GM12878 (cell line): ENCODE data around the gene KRTAP10-3. TPM values are rescaled to one million over a fixed set of nuclear protein-coding genes. Genes with fewer than 3 reads are reported as not detected.

Experiments
- ATAC-seq: fragments of 200-7000 bp; cut with Tn5 transposase; 3 replicates; pipeline ENCODE4 v1.9.1; 2020; ENCODE audit warnings: mild to moderate bottlenecking, moderate library complexity
- BruUV-seq: library from RNA; stranded (reverse); fragments of 400-500 nt; replicated peaks from 2 replicates; lab custom pipeline; 2021; lab: Mats Ljungman, UMichigan
- CTCF ChIA-PET: fragments of 300-600 bp; sonication (Branson Sonifier 250); formaldehyde crosslinking; extraction: SDS; loops from one replicate; lab custom pipeline; 2021; ENCODE audit warnings: inconsistent platforms; lab: Yijun Ruan, JAX
- POLR2A ChIA-PET: fragments of 350-600 bp; formaldehyde crosslinking; extraction: SDS; loops from one replicate; lab custom pipeline; 2021; ENCODE audit warnings: inconsistent platforms; lab: Charles Lee
- RAD21 ChIA-PET: fragments of 300-600 bp; sonication (Branson Sonifier 250); formaldehyde crosslinking; loops from one replicate; lab custom pipeline; 2023; ENCODE audit warnings: antibody characterized with exemption; ENCODE audit not compliant: unreplicated experiment; lab: Charles Lee
- SMC1A ChIA-PET: fragments of 300-600 bp; sonication (Branson Sonifier 250); formaldehyde crosslinking; loops from one replicate; lab custom pipeline; 2023; ENCODE audit not compliant: unreplicated experiment, uncharacterized antibody; lab: Charles Lee
- DNase-seq: peaks from one replicate; pipeline ENCODE4 v3.0.0-alpha.2; 2011; ENCODE audit warnings: low read depth, low spot score
- FAIRE-seq: peaks from 3 replicates; lab custom pipeline; 2011; peaks lifted over from hg19 to GRCh38; lab: Jason Lieb, UNC
- H2AFZ ChIP-seq: 2 replicates; pipeline ENCODE4 v1.6.0; 2011; ENCODE audit warnings: low read depth, low read length, control low read depth; ENCODE audit not compliant: control insufficient read depth
- H3K27ac ChIP-seq: 2 replicates; pipeline ENCODE4 v1.5.1; 2011; ENCODE audit warnings: control low read depth; ENCODE audit not compliant: control insufficient read depth, insufficient read depth
- H3K27me3 ChIP-seq, 2 experiments: replicated peaks in 1 of 2; 2 replicates each; pipeline versions ENCODE4 v1.6.0 to v1.6.1; 2011; ENCODE audit warnings: low read length in 1 of 2; ENCODE audit not compliant: control insufficient read depth in 2 of 2, insufficient read depth in 2 of 2
- H3K36me3 ChIP-seq, 2 experiments: 2 replicates each; pipeline ENCODE4 v1.5.1; 2011; ENCODE audit warnings: low read length in 1 of 2; ENCODE audit not compliant: control insufficient read depth in 2 of 2, insufficient read depth in 2 of 2
- H3K4me1 ChIP-seq: 2 replicates; pipeline ENCODE4 v1.6.1; 2011; ENCODE audit warnings: mild to moderate bottlenecking, low read length, moderate library complexity, mixed read lengths; ENCODE audit not compliant: control insufficient read depth, insufficient read depth
- H3K4me2 ChIP-seq: 2 replicates; pipeline ENCODE4 v1.6.0; 2011; ENCODE audit warnings: control low read depth; ENCODE audit not compliant: control insufficient read depth, insufficient read depth
- H3K4me3 ChIP-seq: fragments of 200-600 bp; sonication (generic); 2 replicates; pipeline ENCODE4 v1.5.1; 2016
- H3K79me2 ChIP-seq: 2 replicates; pipeline ENCODE4 v1.6.0; 2011; ENCODE audit warnings: low read length; ENCODE audit not compliant: control insufficient read depth, insufficient read depth
- H3K9ac ChIP-seq: 2 replicates; pipeline ENCODE4 v1.8.0; 2011; ENCODE audit warnings: low read length, control low read depth, mixed read lengths; ENCODE audit not compliant: control insufficient read depth, insufficient read depth
- H3K9me3 ChIP-seq: replicated peaks from 3 replicates; pipeline ENCODE4 v1.5.1; 2011; ENCODE audit warnings: mild to moderate bottlenecking, low read length; ENCODE audit not compliant: control insufficient read depth, insufficient read depth
- H4K20me1 ChIP-seq: 2 replicates; pipeline ENCODE4 v1.6.0; 2011; ENCODE audit not compliant: control insufficient read depth, insufficient read depth
- ATF3 ChIP-seq: IDR thresholded peaks from 2 replicates; pipeline ENCODE4 v1.6.1; 2011; ENCODE audit warnings: low read depth, mild to moderate bottlenecking, low read length, moderate library complexity, borderline replicate concordance; ENCODE audit errors: extremely low read depth
- BCLAF1 ChIP-seq: fragments of 450-650 bp; IDR thresholded peaks from 2 replicates; pipeline ENCODE4 v1.6.1; 2017; ENCODE audit warnings: antibody characterized with exemption, mild to moderate bottlenecking, moderate library complexity
- CHD4 ChIP-seq: fragments of 200-600 bp; sonication (generic); IDR thresholded peaks from 2 replicates; pipeline ENCODE4 v1.6.1; 2016; ENCODE audit warnings: mild to moderate bottlenecking
- EGR1 ChIP-seq, 2 experiments: IDR thresholded peaks; 1 replicate in 1 of 2; 2 replicates in 1 of 2; pipeline ENCODE4 v1.6.1; 2011 to 2012; ENCODE audit warnings: low read depth in 2 of 2, low read length in 2 of 2, borderline replicate concordance in 1 of 2, mild to moderate bottlenecking in 1 of 2, moderate library complexity in 1 of 2
- IKZF1 ChIP-seq: fragments of 450-650 bp; conservative IDR thresholded peaks from 2 replicates; pipeline ENCODE4 v1.6.1; 2017; ENCODE audit warnings: antibody characterized with exemption, mild to moderate bottlenecking
- IKZF2 ChIP-seq, 2 experiments: fragments of 450-650 bp; IDR thresholded peaks; 2 replicates each; pipeline ENCODE4 v1.6.1; 2017; ENCODE audit warnings: mild to moderate bottlenecking in 2 of 2, moderate library complexity in 2 of 2
- MAX ChIP-seq: IDR thresholded peaks from 2 replicates; pipeline ENCODE4 v1.6.1; 2012; ENCODE audit warnings: low read depth, low read length, improper control_type of control experiment
- MTA3 ChIP-seq: IDR thresholded peaks from 2 replicates; pipeline ENCODE4 v1.6.1; 2012; ENCODE audit warnings: low read length, inconsistent platforms, borderline replicate concordance
- NRF1 ChIP-seq: conservative IDR thresholded peaks from 2 replicates; pipeline ENCODE4 v1.6.1; 2011; ENCODE audit warnings: mild to moderate bottlenecking, low read depth, low read length, improper control_type of control experiment
- PBX3 ChIP-seq: IDR thresholded peaks from 2 replicates; pipeline ENCODE4 v1.6.1; 2011; ENCODE audit warnings: mild to moderate bottlenecking, low read depth, low read length, moderate library complexity; ENCODE audit not compliant: insufficient replicate concordance
- RAD21 ChIP-seq: IDR thresholded peaks from 2 replicates; pipeline ENCODE4 v1.6.1; 2011; ENCODE audit warnings: mild to moderate bottlenecking, low read depth, low read length, moderate library complexity; ENCODE audit not compliant: insufficient read depth
- SMAD1 ChIP-seq: fragments of 450-650 bp; IDR thresholded peaks from 2 replicates; pipeline ENCODE4 v1.6.1; 2018; ENCODE audit warnings: mild to moderate bottlenecking, low read depth; ENCODE audit not compliant: partially characterized antibody
- STAT1 ChIP-seq: fragments of 450-650 bp; conservative IDR thresholded peaks from 2 replicates; pipeline ENCODE4 v1.6.1; 2014; ENCODE audit warnings: antibody characterized with exemption, mild to moderate bottlenecking
- WGBS: methylation state at CpG from one replicate; pipeline ENCODE4 v1.1.6; 2016; ENCODE audit warnings: low lambda C conversion rate; ENCODE audit not compliant: insufficient replicate concordance, insufficient coverage; ENCODE audit errors: missing lambda C conversion rate; 5-methylcytosine and 5-hydroxymethylcytosine counted together
- in situ Hi-C: fragments of 300-500 bp; cut with MboI; formaldehyde crosslinking; loops from 9 replicates; pipeline ENCODE4 v1.14.3; 2018; ENCODE audit warnings: mixed read lengths
- intact Hi-C: fragments of 100-400 bp; cut with micrococcal nuclease; formaldehyde crosslinking; loops from one replicate; pipeline ENCODE4 v1.14.2; 2022; ENCODE audit not compliant: unreplicated experiment
- polyA plus RNA-seq, 11 experiments: library from polyadenylated mRNA; depleted of rRNA in 4 of 11; unstranded in 6 of 11; stranded (reverse) in 5 of 11; fragments of >200 nt; fragmentation: Nextera tagmentation in 4 of 11; fragmentation: Illumina TruSeq in 1 of 11; extraction: Ambion mirVana in 4 of 11; extraction: Trizol in 1 of 11; gene quantifications; 1 replicate in 1 of 11; 2 replicates in 10 of 11; pipeline versions ENCODE4 v1.2.1 to v1.2.3, GENCODE V29; 2011 to 2016; ENCODE audit warnings: inconsistent platforms in 2 of 11, missing spikeins in 2 of 11, low read depth in 1 of 11
- total RNA-seq, 4 experiments: library from RNA; depleted of rRNA in 3 of 4; stranded (reverse); fragments of >200 nt in 3 of 4; fragmentation: Illumina TruSeq in 1 of 4; extraction: Trizol in 1 of 4; gene quantifications; 2 replicates each; pipeline versions ENCODE4 v1.2.1 to v1.2.3, GENCODE V29; 2013 to 2021
- TF ChIP-seq, protein P1 (sequence below): fragments of 450-650 bp; conservative IDR thresholded peaks from 2 replicates; pipeline ENCODE4 v1.6.1; 2017; ENCODE audit warnings: mild to moderate bottlenecking, moderate library complexity

KRTAP10-3 gene
- total and polyA plus RNA-seq, 10 of the 15 experiments (the other 5 are each of a cell fraction or from before 2014, with no cell fraction given): not detected

DNA sequence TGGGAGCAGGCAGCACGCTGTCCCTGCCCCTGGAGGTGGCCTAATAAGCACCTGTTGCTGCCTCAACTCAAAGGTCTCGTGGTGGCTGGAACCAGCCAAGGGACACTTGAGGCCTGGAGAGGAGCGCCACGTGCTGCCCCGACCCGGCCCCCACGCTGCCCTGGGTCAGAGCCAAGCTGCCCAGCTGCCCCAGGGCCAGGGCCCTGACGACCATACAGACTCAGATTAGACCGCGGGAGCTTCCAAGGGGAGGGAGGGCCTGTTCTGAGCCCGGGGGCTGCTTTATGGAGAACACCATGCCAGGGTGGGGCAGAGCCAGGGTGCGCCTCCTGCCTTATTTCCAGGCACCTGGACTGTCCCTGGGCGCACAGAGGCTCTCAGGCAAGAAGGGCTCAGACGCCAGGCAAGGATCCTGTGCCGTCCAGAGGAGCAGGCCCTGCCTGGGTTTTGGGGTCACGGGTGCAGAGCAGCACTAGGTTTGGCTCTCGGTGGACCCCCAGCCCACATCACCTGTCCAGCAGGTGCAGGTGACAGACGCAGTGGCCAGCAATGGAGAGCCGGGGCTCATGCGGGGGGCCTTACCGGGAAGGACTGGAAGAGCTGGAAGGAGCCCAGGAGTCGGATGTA lies 37.2 kb downstream of the KRTAP10-3 start:
- Histone ChIP-seq H2AFZ (no peak overlapping the region), H3K27me3 (no peaks in the 10 kb centered on the region), H4K20me1 (no peaks in the 10 kb centered on the region), H3K36me3 (no peaks in the 10 kb centered on the region), H3K4me3 (no peak overlapping the region), H3K27ac (no peak overlapping the region), H3K79me2 (no peaks in the 10 kb centered on the region), H3K4me1 (no peaks in the 10 kb centered on the region), H3K9ac (no peak overlapping the region), H3K4me2 (no peak overlapping the region), H3K9me3 (no peaks in the 10 kb centered on the region; the same call in 2 of the 3 replicates)
- ATAC-seq (no peak), DNase-seq (no peak), FAIRE-seq (no peak)
- SMC1A ChIA-PET: no interaction called here
- POLR2A ChIA-PET: no interaction called here
- in situ Hi-C loops (no loop called here), intact Hi-C loops (no loop called here)
- CTCF ChIA-PET: no interaction called here
- WGBS: 43% methylated on average over 22 of the region's 22 CpGs
- BruUV-seq: no TSS peak
- RAD21 ChIA-PET: no interaction called here
- TF ChIP-seq IKZF1 (no peak), EGR1 (IDR thresholded peaks at IDR 0.05; ENCODE audit: borderline replicate concordance in 1 of 2, low read depth in 2 of 2, low read length in 2 of 2) (no peak), BCLAF1 (no peak), RAD21 (no peak), PBX3 (no peak), ATF3 (no peak), SMAD1 (no peak), IKZF2 (IDR thresholded peaks at IDR 0.05) (no peak), MTA3 (no peak), MAX (no peak), CHD4 (no peak), NRF1 (no peak), STAT1 (no peak)
- TF ChIP-seq, protein P1, sequence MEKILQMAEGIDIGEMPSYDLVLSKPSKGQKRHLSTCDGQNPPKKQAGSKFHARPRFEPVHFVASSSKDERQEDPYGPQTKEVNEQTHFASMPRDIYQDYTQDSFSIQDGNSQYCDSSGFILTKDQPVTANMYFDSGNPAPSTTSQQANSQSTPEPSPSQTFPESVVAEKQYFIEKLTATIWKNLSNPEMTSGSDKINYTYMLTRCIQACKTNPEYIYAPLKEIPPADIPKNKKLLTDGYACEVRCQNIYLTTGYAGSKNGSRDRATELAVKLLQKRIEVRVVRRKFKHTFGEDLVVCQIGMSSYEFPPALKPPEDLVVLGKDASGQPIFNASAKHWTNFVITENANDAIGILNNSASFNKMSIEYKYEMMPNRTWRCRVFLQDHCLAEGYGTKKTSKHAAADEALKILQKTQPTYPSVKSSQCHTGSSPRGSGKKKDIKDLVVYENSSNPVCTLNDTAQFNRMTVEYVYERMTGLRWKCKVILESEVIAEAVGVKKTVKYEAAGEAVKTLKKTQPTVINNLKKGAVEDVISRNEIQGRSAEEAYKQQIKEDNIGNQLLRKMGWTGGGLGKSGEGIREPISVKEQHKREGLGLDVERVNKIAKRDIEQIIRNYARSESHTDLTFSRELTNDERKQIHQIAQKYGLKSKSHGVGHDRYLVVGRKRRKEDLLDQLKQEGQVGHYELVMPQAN: no peak
